Astrocyte of the cerebellum (primary cell): ENCODE measurements around the gene NT5E.

ENCODE experiments used
- DNase-seq: peaks from one replicate; pipeline ENCODE4 v3.0.0-alpha.2; 2011; ENCODE audit warnings: low read depth
- H3K4me3 ChIP-seq: 2 replicates; pipeline ENCODE4 v1.5.1; 2011; ENCODE audit warnings: mild to moderate bottlenecking, low read depth, low read length, moderate library complexity
- in situ Hi-C: cut with HindIII; loops from 2 replicates; pipeline ENCODE4 v1.10.0; 2017; ENCODE audit warnings: low sequenced_read_pairs
- TF ChIP-seq, protein P1 (sequence below): IDR thresholded peaks from 2 replicates; pipeline ENCODE4 v1.5.1; 2012; ENCODE audit warnings: low read length, low read depth, moderate library complexity, mild to moderate bottlenecking; ENCODE audit errors: missing control alignments

The NT5E gene

DNA sequence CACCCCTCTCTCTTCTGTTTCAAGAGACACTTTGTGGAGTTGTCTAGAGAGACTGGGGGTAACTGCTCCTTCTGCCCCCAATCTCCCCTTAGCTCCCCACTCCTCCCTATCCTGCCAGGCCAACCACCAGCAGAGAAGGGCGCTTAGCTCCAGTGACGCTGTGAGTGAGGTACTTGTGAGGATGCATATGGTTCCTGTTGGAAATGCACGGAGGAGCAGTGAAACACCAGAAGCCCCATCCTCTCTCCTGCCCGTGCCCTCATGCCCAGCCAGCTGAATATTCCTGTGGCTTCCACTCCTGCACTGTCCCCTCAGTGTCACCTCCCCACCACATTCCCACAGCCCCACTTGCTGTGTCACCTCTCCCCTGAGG is 11.9 kb downstream of the NT5E start:
- H3K4me3 ChIP-seq = no peak overlapping the region
- in situ Hi-C loops = no loop called here
- DNase-seq = no peak
- TF ChIP-seq, protein P1, sequence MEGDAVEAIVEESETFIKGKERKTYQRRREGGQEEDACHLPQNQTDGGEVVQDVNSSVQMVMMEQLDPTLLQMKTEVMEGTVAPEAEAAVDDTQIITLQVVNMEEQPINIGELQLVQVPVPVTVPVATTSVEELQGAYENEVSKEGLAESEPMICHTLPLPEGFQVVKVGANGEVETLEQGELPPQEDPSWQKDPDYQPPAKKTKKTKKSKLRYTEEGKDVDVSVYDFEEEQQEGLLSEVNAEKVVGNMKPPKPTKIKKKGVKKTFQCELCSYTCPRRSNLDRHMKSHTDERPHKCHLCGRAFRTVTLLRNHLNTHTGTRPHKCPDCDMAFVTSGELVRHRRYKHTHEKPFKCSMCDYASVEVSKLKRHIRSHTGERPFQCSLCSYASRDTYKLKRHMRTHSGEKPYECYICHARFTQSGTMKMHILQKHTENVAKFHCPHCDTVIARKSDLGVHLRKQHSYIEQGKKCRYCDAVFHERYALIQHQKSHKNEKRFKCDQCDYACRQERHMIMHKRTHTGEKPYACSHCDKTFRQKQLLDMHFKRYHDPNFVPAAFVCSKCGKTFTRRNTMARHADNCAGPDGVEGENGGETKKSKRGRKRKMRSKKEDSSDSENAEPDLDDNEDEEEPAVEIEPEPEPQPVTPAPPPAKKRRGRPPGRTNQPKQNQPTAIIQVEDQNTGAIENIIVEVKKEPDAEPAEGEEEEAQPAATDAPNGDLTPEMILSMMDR = no peak

DNA sequence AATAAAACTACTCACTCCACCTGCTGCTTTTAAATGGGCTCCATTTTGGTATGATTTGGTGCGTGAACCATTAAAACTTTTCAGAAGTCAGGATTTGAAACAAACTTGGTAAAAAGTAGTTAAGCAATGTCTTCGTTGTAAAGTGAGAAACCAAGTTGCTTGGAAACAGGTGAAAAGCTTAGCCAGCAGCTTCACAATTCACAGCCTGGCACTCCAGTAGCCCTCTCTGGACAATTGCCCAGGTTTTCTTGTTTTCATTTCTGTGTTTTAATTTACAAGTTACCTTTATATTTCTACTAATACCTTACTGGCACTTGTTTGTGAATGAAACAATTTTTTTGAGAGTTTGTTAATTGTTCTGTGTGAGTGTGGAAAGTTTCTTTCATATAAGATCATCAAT is 12.8 kb downstream of the NT5E start:
- in situ Hi-C loops = no loop called here
- no peak for DNase-seq
- H3K4me3 ChIP-seq = no peak overlapping the region
- TF ChIP-seq, protein P1 = no peak

DNA sequence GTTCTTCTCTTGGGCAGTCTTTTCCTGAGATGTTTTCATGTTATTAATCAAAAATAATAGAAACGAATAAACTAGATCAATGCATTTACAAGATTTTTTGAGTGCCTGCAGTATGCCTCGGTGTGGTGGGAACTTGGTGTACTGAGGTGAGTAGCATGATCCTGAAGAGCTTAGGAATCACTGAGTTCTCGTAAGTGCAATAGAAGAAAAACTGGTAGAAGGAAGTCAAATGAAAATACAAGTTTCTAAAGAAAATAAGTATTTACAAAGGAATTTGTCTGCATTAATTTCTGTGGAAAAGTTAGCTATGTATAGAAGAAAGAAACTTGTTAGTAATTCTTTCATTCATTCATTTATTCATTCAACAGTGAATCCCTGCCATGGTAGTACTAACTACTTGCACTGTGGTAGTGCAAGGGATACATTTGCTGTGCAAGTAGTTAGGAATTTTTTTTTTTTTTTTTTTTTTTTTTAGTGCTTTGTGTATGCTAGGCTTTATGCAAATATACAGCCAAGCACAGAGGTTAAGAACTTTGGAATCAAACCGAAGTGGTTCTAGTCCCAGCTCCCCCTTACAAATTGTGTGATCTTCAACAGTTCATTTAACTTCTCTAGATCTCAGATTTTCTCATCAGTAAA is 13.9 kb downstream of the NT5E start:
- H3K4me3 ChIP-seq = no peak overlapping the region
- TF ChIP-seq, protein P1 = no peak
- in situ Hi-C loops = no loop called here
- no peak for DNase-seq

DNA sequence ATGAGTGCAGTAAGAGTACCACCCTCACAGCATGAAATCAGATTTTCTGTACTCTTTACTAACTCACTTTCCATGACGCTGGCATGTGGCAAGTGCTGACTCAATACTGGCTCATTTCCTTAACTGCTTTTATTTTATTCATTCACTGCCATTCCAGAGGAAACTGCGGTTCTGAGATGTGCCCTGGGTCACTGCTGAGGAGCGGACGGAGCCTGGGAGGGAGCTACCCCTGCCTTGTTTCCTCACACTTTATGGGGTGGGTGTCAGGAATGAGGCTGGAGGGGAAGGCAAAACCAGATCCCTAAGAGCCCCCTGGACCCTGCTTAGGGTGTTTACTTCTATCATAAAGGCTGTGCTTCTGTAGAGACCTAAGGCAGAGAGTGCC is 14.4 kb downstream of the NT5E start:
- DNase-seq = peak; percentile 95
- TF ChIP-seq, protein P1 = no peak
- in situ Hi-C loops = no loop called here
- H3K4me3 ChIP-seq = no peak overlapping the region

DNA sequence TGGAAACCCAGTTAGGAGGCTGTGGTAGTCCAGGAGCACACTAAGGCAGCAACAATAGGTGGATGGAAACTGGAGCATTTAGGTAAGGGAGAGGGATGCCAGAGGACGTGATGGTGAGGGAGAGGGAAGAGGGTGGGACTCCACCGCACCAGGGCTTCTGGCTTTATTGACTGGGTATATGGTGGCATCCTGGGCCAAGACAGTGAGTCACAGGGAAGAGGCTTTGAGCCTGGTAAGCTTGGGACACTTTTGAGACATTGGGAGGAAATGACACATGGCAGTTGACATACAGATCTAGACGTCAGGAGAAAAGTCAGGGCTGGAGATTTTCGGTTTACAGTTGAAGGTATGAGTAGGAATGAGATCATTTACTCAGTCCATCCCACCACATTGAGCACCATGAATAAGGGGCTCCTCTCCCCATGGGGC is 14.9 kb downstream of the NT5E start:
- in situ Hi-C loops = no loop called here
- no peak overlapping the region for H3K4me3 ChIP-seq
- no peak for DNase-seq
- TF ChIP-seq, protein P1 = no peak

DNA sequence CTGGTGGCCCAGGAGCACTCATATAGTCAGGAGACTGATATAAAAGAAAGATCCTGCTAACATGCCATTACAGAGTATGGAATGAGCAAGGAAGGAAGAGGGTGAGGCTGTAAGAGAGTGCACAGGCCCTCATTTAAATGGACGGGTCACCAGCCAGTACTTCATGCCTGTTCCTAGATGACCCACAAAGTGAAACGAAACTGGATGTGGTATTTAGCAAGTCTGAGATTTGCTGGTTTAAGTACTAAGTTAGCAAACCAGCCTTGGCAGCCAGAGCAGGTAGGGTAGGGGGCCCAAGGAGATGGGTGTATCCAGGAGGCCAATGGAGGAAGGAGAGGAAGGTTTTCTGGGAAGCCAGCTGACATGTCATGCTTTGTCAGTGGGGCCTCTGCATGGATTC is 15.9 kb downstream of the NT5E start:
- no peak for DNase-seq
- TF ChIP-seq, protein P1 = no peak
- H3K4me3 ChIP-seq = no peak overlapping the region
- in situ Hi-C loops = no loop called here

DNA sequence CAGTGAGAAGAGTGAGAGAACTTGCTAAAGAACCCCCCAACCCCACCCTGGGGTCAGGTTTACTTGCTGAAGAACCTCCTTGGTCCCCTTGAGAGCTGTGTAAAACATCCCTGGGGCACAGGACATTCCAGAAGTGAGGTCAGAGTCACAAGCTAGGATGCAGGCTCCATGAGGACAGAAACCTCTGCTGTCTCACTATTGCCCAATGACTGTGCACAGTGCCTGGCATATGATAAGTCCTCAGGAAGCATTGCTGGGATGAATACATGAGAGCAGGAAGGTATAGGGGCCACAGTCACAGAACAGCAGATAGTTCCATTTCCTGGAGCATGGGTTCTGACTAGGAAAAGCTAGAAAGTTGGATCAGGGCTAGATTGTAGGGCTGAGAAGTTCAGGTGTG is 18.4 kb downstream of the NT5E start:
- no peak overlapping the region for H3K4me3 ChIP-seq
- TF ChIP-seq, protein P1 = no peak
- no peak for DNase-seq
- in situ Hi-C loops = no loop called here
